BE2C (cell line): ENCODE results near the gene FRMD1.

Experiments
- DNase-seq: peaks from one replicate; pipeline ENCODE4 v3.0.0-alpha.2; 2020
- H3K27me3 ChIP-seq: fragments of 250-450 bp; sonication (Bioruptor Pico); 2 replicates; pipeline ENCODE4 v1.5.1; 2020; ENCODE audit warnings: mild to moderate bottlenecking
- H3K36me3 ChIP-seq: fragments of 250-450 bp; sonication (Bioruptor Pico); 2 replicates; pipeline ENCODE4 v1.5.1; 2020; ENCODE audit warnings: mild to moderate bottlenecking
- H3K4me1 ChIP-seq: fragments of 250-450 bp; sonication (Bioruptor Pico); 2 replicates; pipeline ENCODE4 v1.5.1; 2020
- H3K4me3 ChIP-seq: 2 replicates; pipeline ENCODE4 v1.5.1; 2011; ENCODE audit warnings: low read depth, low read length
- H3K9me3 ChIP-seq: fragments of 250-450 bp; sonication (Bioruptor Pico); 2 replicates; pipeline ENCODE4 v1.5.1; 2020
- TF ChIP-seq, protein P1 (sequence below): IDR thresholded peaks from 2 replicates; pipeline ENCODE4 v1.5.1; 2012; ENCODE audit warnings: mild to moderate bottlenecking, low read depth, low read length

Gene FRMD1

DNA sequence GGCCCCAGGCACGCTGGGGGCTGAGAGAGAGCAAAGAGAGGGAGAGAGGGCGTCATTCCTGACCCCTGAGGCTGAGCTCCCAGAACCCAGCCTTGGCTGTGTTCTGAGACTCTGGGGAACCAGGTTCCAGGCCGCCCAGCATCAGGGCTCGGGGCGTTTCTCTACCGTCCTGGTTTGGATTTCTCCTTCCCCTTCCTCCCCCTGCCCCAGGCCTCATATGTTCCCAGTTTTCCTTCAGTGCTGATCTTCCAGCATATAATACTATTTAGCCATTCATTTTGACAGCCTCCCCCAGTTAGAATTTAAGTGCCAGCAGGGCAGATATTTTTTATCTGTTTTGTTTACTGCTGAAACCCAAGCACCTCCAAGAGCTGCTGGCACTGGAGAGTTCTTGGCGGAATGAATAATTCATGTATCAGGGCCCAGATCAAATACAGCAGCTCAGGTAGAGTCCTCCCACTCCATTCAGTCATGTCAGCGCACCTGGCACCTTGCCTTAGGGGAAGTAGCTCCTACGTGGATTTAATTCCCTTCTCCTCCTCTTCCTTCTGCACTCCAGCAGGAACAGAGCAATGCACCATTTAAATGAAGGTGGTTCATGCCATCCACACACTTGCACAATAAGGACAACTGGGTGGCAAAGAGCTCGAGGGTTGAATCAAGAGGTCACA, 23.4 kb upstream of the FRMD1 start:
- no peaks in the 10 kb centered on the region for H3K4me1 ChIP-seq
- TF ChIP-seq, protein P1, sequence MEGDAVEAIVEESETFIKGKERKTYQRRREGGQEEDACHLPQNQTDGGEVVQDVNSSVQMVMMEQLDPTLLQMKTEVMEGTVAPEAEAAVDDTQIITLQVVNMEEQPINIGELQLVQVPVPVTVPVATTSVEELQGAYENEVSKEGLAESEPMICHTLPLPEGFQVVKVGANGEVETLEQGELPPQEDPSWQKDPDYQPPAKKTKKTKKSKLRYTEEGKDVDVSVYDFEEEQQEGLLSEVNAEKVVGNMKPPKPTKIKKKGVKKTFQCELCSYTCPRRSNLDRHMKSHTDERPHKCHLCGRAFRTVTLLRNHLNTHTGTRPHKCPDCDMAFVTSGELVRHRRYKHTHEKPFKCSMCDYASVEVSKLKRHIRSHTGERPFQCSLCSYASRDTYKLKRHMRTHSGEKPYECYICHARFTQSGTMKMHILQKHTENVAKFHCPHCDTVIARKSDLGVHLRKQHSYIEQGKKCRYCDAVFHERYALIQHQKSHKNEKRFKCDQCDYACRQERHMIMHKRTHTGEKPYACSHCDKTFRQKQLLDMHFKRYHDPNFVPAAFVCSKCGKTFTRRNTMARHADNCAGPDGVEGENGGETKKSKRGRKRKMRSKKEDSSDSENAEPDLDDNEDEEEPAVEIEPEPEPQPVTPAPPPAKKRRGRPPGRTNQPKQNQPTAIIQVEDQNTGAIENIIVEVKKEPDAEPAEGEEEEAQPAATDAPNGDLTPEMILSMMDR, result no peak
- H3K36me3 ChIP-seq, result no peaks in the 10 kb centered on the region
- H3K27me3 ChIP-seq, result no peaks in the 10 kb centered on the region
- DNase-seq, result no peak
- no peaks in the 10 kb centered on the region for H3K9me3 ChIP-seq
- no peak overlapping the region for H3K4me3 ChIP-seq

- Histone ChIP-seq H3K36me3 (no peaks in the 10 kb centered on the region), H3K4me1 (no peaks in the 10 kb centered on the region), H3K27me3 (no peaks in the 10 kb centered on the region), H3K9me3 (no peaks in the 10 kb centered on the region), H3K4me3 (no peak overlapping the region)
- DNase-seq, result no peak
- TF ChIP-seq, protein P1, result no peak
These were observed 22.7 kb upstream of the FRMD1 start for GRCh38 chr6:168101590-168102314.

GRCh38 chr6:168100803-168101589, 22.0 kb upstream of the FRMD1 start:
- no peak for DNase-seq
- no peaks in the 10 kb centered on the region for H3K4me1 ChIP-seq
- H3K4me3 ChIP-seq, result no peak overlapping the region
- no peaks in the 10 kb centered on the region for H3K9me3 ChIP-seq
- H3K27me3 ChIP-seq, result no peaks in the 10 kb centered on the region
- H3K36me3 ChIP-seq, result no peaks in the 10 kb centered on the region
- TF ChIP-seq, protein P1, result no peak

GRCh38 chr6:168100011-168100802, 21.2 kb upstream of the FRMD1 start:
- TF ChIP-seq, protein P1, result no peak
- no peaks in the 10 kb centered on the region for H3K36me3 ChIP-seq
- no peaks in the 10 kb centered on the region for H3K4me1 ChIP-seq
- no peaks in the 10 kb centered on the region for H3K9me3 ChIP-seq
- DNase-seq, result no peak
- no peak overlapping the region for H3K4me3 ChIP-seq
- H3K27me3 ChIP-seq, result no peaks in the 10 kb centered on the region

DNA sequence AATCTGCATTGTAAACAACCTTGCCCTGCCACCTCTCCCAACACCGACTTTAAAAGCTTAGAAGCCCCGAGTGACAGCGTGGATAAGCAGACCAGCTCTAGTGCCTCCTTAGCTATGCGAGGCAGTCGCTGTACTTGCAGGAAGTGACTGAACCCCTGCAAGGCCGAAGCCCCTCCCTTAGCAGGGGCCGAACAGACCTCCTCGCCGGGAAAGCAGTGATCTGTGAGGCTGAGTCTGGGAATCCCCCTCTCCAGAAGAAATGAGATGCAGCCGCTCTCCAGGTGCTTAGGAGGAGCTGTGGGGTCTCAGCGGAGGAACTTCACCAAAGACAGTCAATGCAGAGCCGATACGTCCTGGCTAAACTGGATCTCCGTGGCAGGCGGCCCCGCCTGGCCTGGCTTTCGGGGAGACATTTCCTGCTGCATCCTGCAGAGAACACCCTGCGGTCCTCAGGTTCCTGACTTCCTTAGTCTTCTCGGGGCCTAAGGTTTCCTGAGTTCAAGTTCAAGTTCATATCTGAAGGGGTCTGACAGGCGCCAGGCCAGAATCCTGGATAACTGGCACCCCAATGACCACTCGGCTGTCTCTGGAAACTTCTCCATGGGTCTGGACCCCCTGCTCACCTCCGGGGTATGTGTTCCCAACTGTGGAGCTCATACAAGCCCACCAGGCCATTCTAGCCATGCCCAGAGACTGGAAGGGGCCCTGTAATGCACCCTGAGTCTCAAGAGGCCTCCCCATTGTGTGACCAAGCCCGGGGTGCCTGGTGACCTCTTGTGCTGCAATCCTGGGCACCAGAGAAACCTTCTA, 20.4 kb upstream of the FRMD1 start:
- H3K27me3 ChIP-seq, result no peaks in the 10 kb centered on the region
- no peak overlapping the region for H3K4me3 ChIP-seq
- H3K36me3 ChIP-seq, result no peaks in the 10 kb centered on the region
- no peaks in the 10 kb centered on the region for H3K4me1 ChIP-seq
- no peak for DNase-seq
- no peaks in the 10 kb centered on the region for H3K9me3 ChIP-seq
- TF ChIP-seq, protein P1, result no peak
